OCI-LY7 (cell line): ENCODE data around the gene IQGAP3. TPM values are rescaled to one million over a fixed set of nuclear protein-coding genes. Genes with fewer than 3 reads are reported as not detected.

Source experiments
- BruUV-seq: library from RNA; stranded (reverse); fragments of 400-500 nt; replicated peaks from 2 replicates; lab custom pipeline; 2021; lab: Mats Ljungman, UMichigan
- CTCF ChIA-PET: fragments of 300-600 bp; sonication (Branson Sonifier 250); formaldehyde crosslinking; loops from one replicate; lab custom pipeline; 2022; ENCODE audit warnings: antibody characterized with exemption; ENCODE audit not compliant: unreplicated experiment; lab: Charles Lee
- POLR2A ChIA-PET: fragments of 300-600 bp; sonication (Branson Sonifier 250); formaldehyde crosslinking; loops from one replicate; lab custom pipeline; 2022; ENCODE audit warnings: antibody characterized with exemption; lab: Charles Lee
- DNase-seq: peaks from one replicate; pipeline ENCODE4 v3.0.0-alpha.2; 2015; ENCODE audit warnings: low spot score
- H2AFZ ChIP-seq: fragments of 200-600 bp; sonication (generic), shearing (Covaris generic); 2 replicates; pipeline ENCODE4 v1.6.1; 2014; ENCODE audit warnings: mild to moderate bottlenecking, antibody characterized with exemption, low read length, moderate library complexity
- H3K27ac ChIP-seq: fragments of 200-600 bp; sonication (generic); 2 replicates; pipeline ENCODE4 v1.5.1; 2014; ENCODE audit warnings: mixed run types, low read depth, mild to moderate bottlenecking, moderate library complexity, low read length, inconsistent platforms; ENCODE audit not compliant: poor library complexity, severe bottlenecking
- H3K36me3 ChIP-seq: fragments of 200-600 bp; sonication (generic); 2 replicates; pipeline ENCODE4 v1.6.1; 2014; ENCODE audit warnings: mild to moderate bottlenecking, antibody characterized with exemption, low read length, moderate library complexity, mixed read lengths; ENCODE audit not compliant: insufficient read depth
- H3K4me1 ChIP-seq: fragments of 200-600 bp; sonication (generic); 2 replicates; pipeline ENCODE4 v1.5.1; 2014; ENCODE audit warnings: mild to moderate bottlenecking, low read length; ENCODE audit not compliant: insufficient read depth, poor library complexity, severe bottlenecking
- H3K4me2 ChIP-seq: fragments of 200-600 bp; sonication (generic); 2 replicates; pipeline ENCODE4 v1.6.1; 2014; ENCODE audit warnings: mild to moderate bottlenecking, low read length
- H3K4me3 ChIP-seq: fragments of 200-600 bp; sonication (generic); 2 replicates; pipeline ENCODE4 v1.5.1; 2014; ENCODE audit warnings: mild to moderate bottlenecking, low read depth, low read length; ENCODE audit not compliant: poor library complexity, severe bottlenecking
- H3K79me2 ChIP-seq: fragments of 200-600 bp; sonication (generic); 2 replicates; pipeline ENCODE4 v1.6.1; 2016; ENCODE audit warnings: low read depth, mild to moderate bottlenecking, low read length, moderate library complexity, mixed read lengths; ENCODE audit not compliant: insufficient read depth
- H3K9me2 ChIP-seq: fragments of 200-600 bp; sonication (generic); 2 replicates; pipeline ENCODE4 v1.6.1; 2016; ENCODE audit warnings: mild to moderate bottlenecking, low read length, mixed read lengths; ENCODE audit not compliant: insufficient read depth
- H3K9me3 ChIP-seq: fragments of 200-600 bp; sonication (generic); 2 replicates; pipeline ENCODE4 v1.6.1; 2014; ENCODE audit warnings: mild to moderate bottlenecking, mixed run types, low read length, mixed read lengths
- H4K20me1 ChIP-seq: fragments of 200-600 bp; sonication (generic); 2 replicates; pipeline ENCODE4 v1.6.1; 2014; ENCODE audit warnings: mild to moderate bottlenecking, antibody characterized with exemption, low read length, moderate library complexity, mixed read lengths; ENCODE audit not compliant: insufficient read depth
- EZH2phosphoT487 ChIP-seq: fragments of 200-600 bp; sonication (generic); IDR thresholded peaks from 2 replicates; pipeline ENCODE4 v1.6.1; 2018; ENCODE audit warnings: low read depth, borderline replicate concordance, mild to moderate bottlenecking, mixed run types, antibody characterized with exemption, low read length, moderate library complexity, mixed read lengths
- intact Hi-C: fragments of 100-400 bp; cut with micrococcal nuclease; formaldehyde crosslinking; loops from one replicate; pipeline ENCODE4 v1.10.0; 2022; ENCODE audit not compliant: unreplicated experiment
- total RNA-seq, 2 experiments: library from RNA; depleted of rRNA in 1 of 2; stranded (reverse); fragments of >200 nt in 1 of 2; shearing (Covaris generic) in 1 of 2; gene quantifications; 2 replicates each; pipeline ENCODE4 v1.2.3, GENCODE V29; 2014 to 2022
- TF ChIP-seq, protein P1 (sequence below): fragments of 200-600 bp; sonication (generic); conservative IDR thresholded peaks from 2 replicates; pipeline ENCODE4 v1.5.1; 2014; ENCODE audit warnings: mild to moderate bottlenecking, antibody characterized with exemption, low read length, moderate library complexity, mixed read lengths

IQGAP3 gene
- total RNA-seq, 2 experiments from 2014 or later, result 22.4 to 28.7 TPM

DNA sequence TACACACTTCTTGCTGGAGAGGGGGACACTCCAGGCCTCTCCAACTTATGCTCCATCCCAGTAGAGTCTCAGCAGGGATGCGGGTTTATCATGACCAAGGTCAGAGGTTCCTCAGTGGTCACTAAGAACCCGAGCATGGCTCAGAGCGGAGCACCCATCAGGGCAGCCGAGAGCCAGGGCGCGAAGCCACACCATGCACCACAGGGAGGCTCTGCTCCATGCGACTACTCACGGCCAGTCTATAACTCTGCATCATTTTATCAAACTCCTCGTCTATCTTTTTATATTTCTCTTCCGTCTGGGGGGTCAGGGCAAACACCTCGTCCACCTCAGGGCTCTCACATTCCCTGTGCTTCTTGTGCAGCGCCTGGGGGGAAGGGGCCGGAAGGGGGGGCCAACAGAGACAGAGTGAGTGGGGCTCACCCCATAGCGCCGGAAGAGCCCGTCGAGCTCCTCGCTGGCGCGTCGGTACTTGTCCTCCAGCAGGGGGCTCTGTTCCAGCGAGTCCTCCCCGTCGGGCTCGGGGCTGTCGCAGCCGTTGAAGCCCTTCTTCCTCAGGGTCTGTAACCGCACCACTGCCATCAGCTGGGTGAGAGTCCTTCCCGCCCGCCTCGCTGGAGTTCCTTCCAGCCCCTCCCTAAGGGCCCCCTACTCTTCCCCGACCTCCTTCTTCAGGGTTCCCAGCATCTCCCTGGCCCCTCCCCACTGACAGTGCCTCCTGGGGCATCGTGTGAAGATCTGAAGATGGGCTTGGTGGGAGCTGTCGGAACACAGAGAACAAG, 91.8 kb downstream of the IQGAP3 start:
- BruUV-seq, result no TSS peak
- Histone ChIP-seq H4K20me1 (no peaks in the 10 kb centered on the region), H3K27ac (peak overlapping the region; percentile 61), H3K9me2 (no peaks in the 10 kb centered on the region), H2AFZ (no peak overlapping the region), H3K4me3 (peak overlapping the region; percentile 6), H3K36me3 (peaks cover 100% of the 10 kb centered on the region), H3K79me2 (peaks cover 35% of the 10 kb centered on the region), H3K4me1 (peaks cover 56% of the 10 kb centered on the region), H3K4me2 (peak overlapping the region; percentile 48), H3K9me3 (no peaks in the 10 kb centered on the region)
- ChIA-PET CTCF (interaction anchor here (0.6 to 1.7 kb wide), 7 partner anchors 9 to 24 kb away, joined by 4 to 28 read pairs (median 5); partner anchors contain the start of gene MEF2D), POLR2A (interaction anchor here (0.6 to 2.9 kb wide), 6 partner anchors 11 to 290 kb away, joined by 3 to 15 read pairs (median 4); no protein-coding TSS in a partner anchor)
- no peak for TF ChIP-seq EZH2phosphoT487
- TF ChIP-seq, protein P1, sequence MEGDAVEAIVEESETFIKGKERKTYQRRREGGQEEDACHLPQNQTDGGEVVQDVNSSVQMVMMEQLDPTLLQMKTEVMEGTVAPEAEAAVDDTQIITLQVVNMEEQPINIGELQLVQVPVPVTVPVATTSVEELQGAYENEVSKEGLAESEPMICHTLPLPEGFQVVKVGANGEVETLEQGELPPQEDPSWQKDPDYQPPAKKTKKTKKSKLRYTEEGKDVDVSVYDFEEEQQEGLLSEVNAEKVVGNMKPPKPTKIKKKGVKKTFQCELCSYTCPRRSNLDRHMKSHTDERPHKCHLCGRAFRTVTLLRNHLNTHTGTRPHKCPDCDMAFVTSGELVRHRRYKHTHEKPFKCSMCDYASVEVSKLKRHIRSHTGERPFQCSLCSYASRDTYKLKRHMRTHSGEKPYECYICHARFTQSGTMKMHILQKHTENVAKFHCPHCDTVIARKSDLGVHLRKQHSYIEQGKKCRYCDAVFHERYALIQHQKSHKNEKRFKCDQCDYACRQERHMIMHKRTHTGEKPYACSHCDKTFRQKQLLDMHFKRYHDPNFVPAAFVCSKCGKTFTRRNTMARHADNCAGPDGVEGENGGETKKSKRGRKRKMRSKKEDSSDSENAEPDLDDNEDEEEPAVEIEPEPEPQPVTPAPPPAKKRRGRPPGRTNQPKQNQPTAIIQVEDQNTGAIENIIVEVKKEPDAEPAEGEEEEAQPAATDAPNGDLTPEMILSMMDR, result peak; percentile 89
- DNase-seq, result peak; percentile 90
- intact Hi-C loops, result loop anchor here (1.0 kb wide), 2 partner anchors 16 to 20 kb away; partner anchors contain the start of gene MEF2D

DNA sequence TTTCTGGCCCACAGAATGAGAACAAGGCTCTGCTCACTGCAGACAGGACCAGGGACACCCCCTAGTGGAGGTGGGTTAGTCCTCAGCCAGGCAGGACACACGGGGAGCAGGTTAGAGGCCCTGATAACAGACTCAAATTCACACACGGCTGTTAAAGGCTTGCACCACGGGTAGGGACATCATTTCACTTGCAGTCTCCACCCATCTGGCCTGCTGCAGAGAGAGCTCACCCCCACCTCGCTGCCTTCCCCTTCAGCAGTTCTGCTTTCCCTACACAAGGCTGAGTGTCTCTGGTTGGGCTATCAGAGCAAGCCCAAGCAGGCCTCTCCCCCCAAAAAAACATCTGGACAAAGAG, 92.4 kb downstream of the IQGAP3 start:
- intact Hi-C loops, result loop anchor here (1.0 kb wide), 2 partner anchors 16 to 20 kb away; partner anchors contain the start of gene MEF2D
- Histone ChIP-seq H3K4me3 (no peak overlapping the region), H3K27ac (peak overlapping the region; percentile 61), H3K4me2 (peak overlapping the region; percentile 37; the same call in 1 of the 2 replicates), H4K20me1 (no peaks in the 10 kb centered on the region), H3K79me2 (peaks cover 29% of the 10 kb centered on the region), H3K4me1 (peaks cover 52% of the 10 kb centered on the region), H3K36me3 (peaks cover 100% of the 10 kb centered on the region), H3K9me3 (no peaks in the 10 kb centered on the region), H3K9me2 (no peaks in the 10 kb centered on the region), H2AFZ (no peak overlapping the region)
- TF ChIP-seq, protein P1, result no peak
- no peak for TF ChIP-seq EZH2phosphoT487
- POLR2A ChIA-PET, result interaction anchor here (0.8 to 2.9 kb wide), 3 partner anchors 12 to 53 kb away, joined by 6 to 15 read pairs (median 13); no protein-coding TSS in a partner anchor
- DNase-seq, result no peak
- no TSS peak for BruUV-seq
- CTCF ChIA-PET, result interaction anchor here (0.6 to 1.7 kb wide), 6 partner anchors 10 to 24 kb away, joined by 4 to 28 read pairs (median 8); partner anchors contain the start of gene MEF2D
